Stimulated activated memory B cell treated with anti-CD40 and anti-IgM and Interleukin-4, amounts not matched to agents 10 μg/mL and 1 μg/mL and 100 μg/mL, for 72 hours (primary cell): ENCODE results near the gene TBATA.

Experiments used
- ATAC-seq: fragments of 150-1000 bp; cut with Tn5 transposase; 2 replicates; pipeline ENCODE4 v1.10.0; 2021
- H3K27ac Mint-ChIP-seq: one replicate; pipeline ENCODE4 v1.8.0; 2022; ENCODE audit warnings: mild to moderate bottlenecking, mixed read lengths
- H3K27me3 Mint-ChIP-seq: one replicate; pipeline ENCODE4 v1.8.0; 2022; ENCODE audit warnings: mixed read lengths
- H3K36me3 Mint-ChIP-seq: one replicate; pipeline ENCODE4 v1.8.0; 2022; ENCODE audit warnings: mixed read lengths
- H3K4me1 Mint-ChIP-seq: one replicate; pipeline ENCODE4 v1.8.0; 2022; ENCODE audit warnings: mixed read lengths
- H3K4me3 Mint-ChIP-seq: one replicate; pipeline ENCODE4 v1.8.0; 2022; ENCODE audit warnings: mild to moderate bottlenecking, moderate library complexity, mixed read lengths
- H3K9me3 Mint-ChIP-seq: one replicate; pipeline ENCODE4 v1.8.0; 2022; ENCODE audit warnings: mixed read lengths

The TBATA gene

DNA sequence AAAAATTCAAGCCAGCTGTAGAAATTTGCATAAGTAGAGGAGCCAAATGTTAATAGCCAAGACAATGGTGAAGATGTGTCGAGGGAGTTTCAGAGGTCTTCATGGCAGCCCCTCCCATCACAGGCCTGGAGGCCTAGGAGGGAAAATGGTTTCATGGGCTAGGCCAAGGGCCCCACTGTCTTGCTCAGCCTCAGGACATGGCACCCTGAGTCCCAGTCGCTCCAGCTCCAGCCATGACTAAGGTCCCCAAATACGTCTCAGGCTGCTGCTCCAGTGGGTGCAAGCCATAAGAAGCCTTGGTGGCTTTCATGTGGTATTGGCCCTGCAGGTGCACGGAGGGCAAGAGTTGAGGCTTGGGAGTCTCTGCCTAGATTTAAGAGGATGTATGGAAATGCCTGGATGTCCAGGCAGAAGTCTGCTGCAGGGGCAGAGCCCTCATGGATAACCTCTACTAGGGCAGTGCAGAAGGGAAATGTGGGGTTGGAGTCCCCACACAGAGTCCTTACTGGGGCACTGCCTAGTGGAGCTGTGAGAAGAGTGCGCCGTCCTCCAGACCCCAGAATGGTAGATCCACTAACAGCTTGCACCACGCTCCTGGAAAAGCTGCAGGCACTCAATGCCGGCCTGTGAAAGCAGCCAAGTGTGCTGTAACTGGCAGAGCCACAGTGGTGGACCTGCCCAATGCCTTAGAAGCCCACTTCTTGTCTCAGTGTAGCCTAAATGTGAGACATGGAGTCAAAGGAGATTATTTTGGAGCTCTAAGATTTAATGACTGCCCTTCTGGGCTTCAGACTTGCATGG lies 19.2 kb downstream of the TBATA start:
- peaks cover 29% of the 10 kb centered on the region for H3K27me3 Mint-ChIP-seq
- H3K36me3 Mint-ChIP-seq: no peaks in the 10 kb centered on the region
- no peaks in the 10 kb centered on the region for H3K4me1 Mint-ChIP-seq
- H3K27ac Mint-ChIP-seq: no peak overlapping the region
- no peak for ATAC-seq
- no peak overlapping the region for H3K4me3 Mint-ChIP-seq
- H3K9me3 Mint-ChIP-seq: peaks cover 12% of the 10 kb centered on the region

- H3K27me3 Mint-ChIP-seq: peaks cover 43% of the 10 kb centered on the region
- peaks cover 12% of the 10 kb centered on the region for H3K9me3 Mint-ChIP-seq
- H3K4me3 Mint-ChIP-seq: no peak overlapping the region
- no peak overlapping the region for H3K27ac Mint-ChIP-seq
- ATAC-seq: no peak
- peaks cover 9% of the 10 kb centered on the region for H3K4me1 Mint-ChIP-seq
- no peaks in the 10 kb centered on the region for H3K36me3 Mint-ChIP-seq
These were observed 21.6 kb downstream of the TBATA start for GRCh38 chr10:70763567-70763966.

DNA sequence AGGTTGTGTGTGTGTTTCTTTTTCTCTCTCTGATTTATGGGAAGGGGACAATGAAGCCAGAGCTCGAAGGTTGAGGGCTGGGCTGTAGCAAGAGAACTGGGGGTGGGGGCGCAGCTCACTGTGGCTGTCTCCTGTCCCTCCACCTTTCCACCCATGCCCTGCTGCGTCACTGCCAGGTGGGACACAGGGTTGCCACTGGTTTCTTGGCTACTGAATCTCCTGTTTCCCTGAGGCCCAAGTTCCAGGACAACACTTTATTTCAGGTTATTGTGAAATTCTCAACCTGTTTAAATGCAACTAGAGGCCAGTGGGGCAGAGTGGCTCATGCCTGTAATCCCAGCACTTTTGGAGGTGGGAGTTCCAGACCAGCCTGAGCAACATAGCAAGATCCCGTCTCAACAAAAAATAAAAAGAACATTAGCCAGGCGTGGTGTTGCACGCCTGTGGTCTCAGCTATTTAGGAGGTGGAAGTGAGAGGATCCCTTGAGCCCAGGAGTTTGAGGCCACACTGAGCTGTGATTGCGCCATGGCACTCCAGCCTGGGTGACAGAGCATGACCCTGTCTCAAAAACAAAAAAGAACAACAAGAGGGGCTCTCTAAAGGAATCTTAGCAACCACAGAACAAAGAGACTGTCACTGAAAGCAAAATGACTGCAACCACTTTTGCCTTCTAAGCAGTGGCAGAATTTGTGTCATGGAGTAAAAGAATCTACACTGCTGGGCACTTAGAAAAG lies 22.6 kb downstream of the TBATA start:
- H3K27ac Mint-ChIP-seq: no peak overlapping the region
- ATAC-seq: no peak
- peaks cover 12% of the 10 kb centered on the region for H3K9me3 Mint-ChIP-seq
- H3K36me3 Mint-ChIP-seq: no peaks in the 10 kb centered on the region
- peaks cover 10% of the 10 kb centered on the region for H3K4me1 Mint-ChIP-seq
- H3K4me3 Mint-ChIP-seq: no peak overlapping the region
- H3K27me3 Mint-ChIP-seq: peaks cover 38% of the 10 kb centered on the region

- H3K9me3 Mint-ChIP-seq: peaks cover 10% of the 10 kb centered on the region
- H3K27ac Mint-ChIP-seq: no peak overlapping the region
- H3K4me3 Mint-ChIP-seq: no peak overlapping the region
- no peaks in the 10 kb centered on the region for H3K36me3 Mint-ChIP-seq
- peaks cover 31% of the 10 kb centered on the region for H3K27me3 Mint-ChIP-seq
- no peak for ATAC-seq
- H3K4me1 Mint-ChIP-seq: peaks cover 10% of the 10 kb centered on the region
These were observed 23.3 kb downstream of the TBATA start for GRCh38 chr10:70761727-70762350.

DNA sequence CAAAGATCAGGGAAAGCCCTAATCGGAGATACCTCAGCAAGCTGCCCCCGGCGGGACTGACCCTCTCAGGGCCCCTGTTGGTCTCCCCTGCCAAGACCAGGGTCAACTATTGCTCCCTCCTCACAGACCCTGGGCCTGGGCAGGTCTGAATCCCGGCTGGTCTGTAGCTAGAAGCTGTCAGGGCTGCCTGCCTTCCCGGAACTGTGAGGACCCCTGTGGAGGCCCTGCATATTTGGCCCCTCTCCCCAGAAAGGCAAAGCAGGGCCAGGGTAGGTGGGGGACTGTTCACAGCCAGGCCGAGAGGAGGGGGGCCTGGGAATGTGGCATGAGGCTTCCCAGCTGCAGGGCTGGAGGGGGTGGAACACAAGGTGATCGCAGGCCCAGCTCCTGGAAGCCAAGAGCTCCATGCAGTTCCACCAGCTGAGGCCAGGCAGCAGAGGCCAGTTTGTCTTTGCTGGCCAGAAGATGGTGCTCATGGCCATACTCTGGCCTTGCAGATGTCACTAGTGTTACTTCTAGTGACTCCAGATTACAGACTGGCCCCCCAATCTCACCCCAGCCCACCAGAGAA lies 24.1 kb downstream of the TBATA start:
- Mint-ChIP-seq H3K4me1 (peaks cover 10% of the 10 kb centered on the region), H3K36me3 (no peaks in the 10 kb centered on the region), H3K4me3 (no peak overlapping the region), H3K27me3 (peaks cover 24% of the 10 kb centered on the region), H3K9me3 (peaks cover 6% of the 10 kb centered on the region), H3K27ac (no peak overlapping the region)
- ATAC-seq: no peak

DNA sequence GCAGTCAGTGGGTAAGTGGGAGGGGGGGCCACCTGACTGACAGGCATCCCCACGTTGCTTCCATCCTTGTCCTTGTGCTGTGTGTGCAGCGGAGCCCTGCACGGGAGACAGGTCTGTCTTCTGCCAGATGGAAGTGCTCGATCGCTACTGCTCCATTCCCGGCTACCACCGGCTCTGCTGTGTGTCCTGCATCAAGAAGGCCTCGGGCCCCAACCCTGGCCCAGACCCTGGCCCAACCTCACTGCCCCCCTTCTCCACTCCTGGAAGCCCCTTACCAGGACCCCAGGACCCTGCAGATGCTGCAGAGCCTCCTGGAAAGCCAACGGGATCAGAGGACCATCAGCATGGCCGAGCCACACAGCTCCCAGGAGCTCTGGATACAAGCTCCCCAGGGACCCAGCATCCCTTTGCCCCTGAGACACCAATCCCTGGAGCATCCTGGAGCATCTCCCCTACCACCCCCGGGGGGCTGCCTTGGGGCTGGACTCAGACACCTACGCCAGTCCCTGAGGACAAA lies 24.8 kb downstream of the TBATA start:
- no peak for ATAC-seq
- no peak overlapping the region for H3K27ac Mint-ChIP-seq
- H3K27me3 Mint-ChIP-seq: peaks cover 24% of the 10 kb centered on the region
- H3K36me3 Mint-ChIP-seq: no peaks in the 10 kb centered on the region
- H3K4me1 Mint-ChIP-seq: peaks cover 10% of the 10 kb centered on the region
- H3K9me3 Mint-ChIP-seq: peaks cover 4% of the 10 kb centered on the region
- H3K4me3 Mint-ChIP-seq: no peak overlapping the region

DNA sequence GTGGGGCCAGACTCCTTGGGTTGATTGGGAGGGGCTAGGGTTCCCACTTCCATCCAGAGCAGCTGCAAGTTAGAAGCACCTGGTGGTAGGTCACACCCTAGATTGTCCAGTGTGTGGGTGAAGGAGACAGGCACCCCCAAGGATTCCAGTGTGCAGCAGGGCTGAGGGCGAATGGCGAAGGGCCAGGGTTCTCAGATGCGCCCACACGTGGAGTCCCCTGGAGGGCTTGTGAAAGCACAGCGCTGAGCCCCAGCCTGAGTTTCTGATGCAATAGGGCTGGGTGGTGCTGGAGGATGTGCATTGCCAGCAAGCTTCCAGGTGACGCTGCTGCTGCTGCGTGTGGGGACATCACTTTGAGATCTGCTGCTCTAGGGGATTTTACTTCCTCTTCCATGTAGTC lies 25.4 kb downstream of the TBATA start:
- no peaks in the 10 kb centered on the region for H3K9me3 Mint-ChIP-seq
- ATAC-seq: peak; percentile 11
- no peak overlapping the region for H3K27ac Mint-ChIP-seq
- H3K27me3 Mint-ChIP-seq: peaks cover 24% of the 10 kb centered on the region
- peaks cover 10% of the 10 kb centered on the region for H3K4me1 Mint-ChIP-seq
- H3K36me3 Mint-ChIP-seq: no peaks in the 10 kb centered on the region
- H3K4me3 Mint-ChIP-seq: no peak overlapping the region

DNA sequence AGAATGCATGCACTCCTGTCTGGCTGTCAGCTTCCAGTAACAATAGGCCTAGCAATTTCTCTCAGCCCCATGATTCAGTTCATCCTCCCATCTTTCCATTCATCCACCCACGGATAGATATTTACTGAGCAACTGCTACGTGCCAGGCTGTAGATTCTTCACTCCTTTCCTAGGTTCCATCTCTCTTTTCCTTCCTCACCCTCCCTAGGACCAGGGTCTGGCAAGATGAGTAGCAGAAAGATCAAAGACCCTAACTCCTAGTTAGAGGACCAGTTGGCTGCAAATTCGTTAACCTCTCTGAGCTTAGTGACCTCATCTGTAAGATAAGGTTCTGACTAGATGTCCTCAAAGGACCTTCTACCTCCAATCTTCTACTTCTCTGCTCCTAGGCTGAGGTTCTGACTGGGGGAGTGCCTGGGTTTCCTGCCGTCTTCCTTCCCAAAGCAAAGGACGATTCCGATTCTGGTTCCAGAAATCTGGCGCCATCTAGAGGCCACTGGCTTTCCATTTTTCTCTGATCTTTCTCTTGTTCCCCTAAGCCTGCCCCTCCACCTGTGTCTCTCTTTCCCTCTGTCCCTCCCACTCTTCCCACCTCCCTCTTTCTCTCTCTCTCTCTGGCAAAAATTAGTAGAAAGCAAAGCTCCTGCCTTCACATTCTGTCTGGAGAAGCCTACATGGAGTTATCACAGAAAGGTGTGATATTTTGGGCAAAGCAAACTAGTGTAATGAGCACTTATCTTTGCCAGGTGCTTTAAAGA lies 26.2 kb downstream of the TBATA start:
- no peaks in the 10 kb centered on the region for H3K9me3 Mint-ChIP-seq
- H3K27ac Mint-ChIP-seq: no peak overlapping the region
- peaks cover 10% of the 10 kb centered on the region for H3K4me1 Mint-ChIP-seq
- no peaks in the 10 kb centered on the region for H3K36me3 Mint-ChIP-seq
- no peak overlapping the region for H3K4me3 Mint-ChIP-seq
- H3K27me3 Mint-ChIP-seq: peaks cover 24% of the 10 kb centered on the region
- ATAC-seq: no peak

- Mint-ChIP-seq H3K9me3 (no peaks in the 10 kb centered on the region), H3K4me3 (no peak overlapping the region), H3K27me3 (peaks cover 24% of the 10 kb centered on the region), H3K36me3 (no peaks in the 10 kb centered on the region), H3K4me1 (peaks cover 10% of the 10 kb centered on the region), H3K27ac (no peak overlapping the region)
- no peak for ATAC-seq
These were observed 27.3 kb downstream of the TBATA start for GRCh38 chr10:70757856-70758255.

DNA sequence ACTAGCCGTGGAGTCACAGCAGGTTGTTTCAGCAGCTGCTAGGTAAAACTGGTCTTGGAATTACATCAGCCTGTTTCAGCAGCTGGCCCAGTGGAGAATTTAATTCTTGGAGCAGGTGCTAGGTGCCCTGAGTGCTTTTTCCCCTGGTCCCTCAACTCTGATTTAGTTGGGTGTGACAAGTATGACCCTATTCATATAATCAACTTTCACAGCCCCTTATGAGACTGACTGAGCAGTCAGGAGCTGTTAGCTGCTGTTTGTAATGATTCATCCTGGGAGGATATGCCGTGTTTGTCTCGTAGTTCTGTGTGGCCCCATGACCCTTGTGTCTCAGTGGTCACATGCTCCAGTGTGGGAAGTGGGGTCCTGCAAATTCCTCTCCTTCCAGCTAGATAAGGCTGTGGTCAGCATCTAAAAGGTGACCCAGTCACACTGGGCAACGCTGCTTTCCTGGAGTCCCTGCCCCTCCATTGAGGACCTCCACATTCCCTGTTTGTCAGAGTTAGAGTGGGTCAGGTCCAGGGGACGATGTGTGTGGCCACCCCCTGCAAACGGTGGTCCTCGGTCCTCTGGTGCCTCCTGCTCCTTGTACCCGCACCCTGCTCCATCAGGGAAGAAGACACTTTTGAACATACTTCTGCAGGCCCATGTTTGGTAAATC lies 28.3 kb downstream of the TBATA start:
- Mint-ChIP-seq H3K9me3 (no peaks in the 10 kb centered on the region), H3K4me1 (peaks cover 10% of the 10 kb centered on the region), H3K27me3 (peaks cover 21% of the 10 kb centered on the region), H3K4me3 (no peak overlapping the region), H3K27ac (no peak overlapping the region), H3K36me3 (no peaks in the 10 kb centered on the region)
- no peak for ATAC-seq

DNA sequence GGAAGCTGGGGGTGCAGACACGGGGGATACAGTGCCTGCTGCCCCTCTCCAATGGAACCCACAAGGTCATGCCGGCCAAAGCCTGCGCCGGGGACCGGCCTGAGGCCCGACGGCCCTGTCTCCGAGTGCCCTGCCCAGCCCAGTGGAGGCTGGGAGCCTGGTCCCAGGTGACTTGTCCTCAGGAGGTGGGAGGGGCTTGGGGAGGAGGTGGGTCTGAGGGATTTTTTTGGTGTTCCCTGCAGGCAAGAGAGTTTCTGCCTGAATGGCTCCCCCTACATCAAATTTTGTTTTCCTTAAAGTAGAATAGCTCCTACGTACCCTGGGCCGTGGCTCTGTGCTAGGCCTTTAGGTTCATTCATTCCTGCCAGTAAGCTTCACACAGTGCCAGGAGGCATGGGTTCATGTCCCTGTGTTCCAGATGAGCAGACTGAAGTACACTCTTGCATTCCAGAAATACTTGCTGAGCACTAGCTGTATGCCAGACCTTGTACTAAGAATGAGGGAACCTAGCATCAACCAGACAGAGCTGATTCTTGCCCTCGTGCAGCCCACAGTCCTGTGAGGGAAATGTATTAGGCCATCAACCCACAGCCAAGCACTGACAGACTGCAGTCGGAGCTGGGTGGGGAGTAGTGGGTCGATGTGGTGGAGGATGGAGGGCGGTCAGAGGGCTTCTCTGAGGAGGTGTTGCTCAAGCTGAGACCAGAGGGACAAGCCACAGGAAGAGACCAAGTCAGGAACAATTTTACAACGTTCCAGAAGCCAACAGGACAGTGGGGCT lies 31.1 kb downstream of the TBATA start:
- ATAC-seq: no peak
- Mint-ChIP-seq H3K4me3 (no peak overlapping the region), H3K27me3 (no peaks in the 10 kb centered on the region), H3K27ac (no peak overlapping the region), H3K4me1 (peaks cover 6% of the 10 kb centered on the region), H3K9me3 (no peaks in the 10 kb centered on the region), H3K36me3 (no peaks in the 10 kb centered on the region)

GRCh38 chr10:70753026-70753663 lies 32.0 kb downstream of the TBATA start:
- no peaks in the 10 kb centered on the region for H3K27me3 Mint-ChIP-seq
- H3K27ac Mint-ChIP-seq: no peak overlapping the region
- no peak overlapping the region for H3K4me3 Mint-ChIP-seq
- H3K9me3 Mint-ChIP-seq: no peaks in the 10 kb centered on the region
- no peak for ATAC-seq
- H3K36me3 Mint-ChIP-seq: no peaks in the 10 kb centered on the region
- no peaks in the 10 kb centered on the region for H3K4me1 Mint-ChIP-seq

DNA sequence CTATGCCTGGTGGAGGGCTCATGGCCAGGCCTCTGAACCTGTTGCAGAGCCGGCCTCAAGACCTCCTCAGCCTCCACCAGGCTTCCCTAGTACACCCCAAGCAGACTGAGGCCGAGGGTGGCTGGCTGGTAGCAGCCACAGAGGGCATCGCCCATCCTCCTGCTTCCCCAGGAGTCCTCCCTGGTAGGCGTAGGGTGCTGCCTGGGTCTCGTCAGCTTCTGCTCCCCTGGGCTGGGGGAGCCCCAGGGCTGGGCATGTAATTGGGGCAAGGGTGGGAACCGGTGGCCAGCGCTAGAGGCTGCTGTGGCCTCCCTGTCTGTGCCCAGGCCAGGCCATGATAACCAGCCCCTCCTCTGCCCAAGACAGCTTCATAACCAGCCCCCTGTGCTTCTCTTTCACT lies 32.6 kb downstream of the TBATA start:
- no peak for ATAC-seq
- H3K4me3 Mint-ChIP-seq: no peak overlapping the region
- H3K36me3 Mint-ChIP-seq: no peaks in the 10 kb centered on the region

More for the DNA sequence above, 32.6 kb downstream of the TBATA start:
- H3K27me3 Mint-ChIP-seq: no peaks in the 10 kb centered on the region
- no peaks in the 10 kb centered on the region for H3K9me3 Mint-ChIP-seq
- no peak overlapping the region for H3K27ac Mint-ChIP-seq
- no peaks in the 10 kb centered on the region for H3K4me1 Mint-ChIP-seq
